GM12874 (cell line): ENCODE measurements around the gene F7.

Source experiments
- TF ChIP-seq, protein P1 (sequence below): IDR thresholded peaks from 2 replicates; pipeline ENCODE4 v1.5.1; 2011; ENCODE audit warnings: low read depth, mild to moderate bottlenecking, control low read depth, low read length, moderate library complexity; ENCODE audit not compliant: insufficient read depth

Gene F7

GRCh38 chr13:113090415-113090770 is 15.2 kb upstream of the F7 start:
- TF ChIP-seq, protein P1, sequence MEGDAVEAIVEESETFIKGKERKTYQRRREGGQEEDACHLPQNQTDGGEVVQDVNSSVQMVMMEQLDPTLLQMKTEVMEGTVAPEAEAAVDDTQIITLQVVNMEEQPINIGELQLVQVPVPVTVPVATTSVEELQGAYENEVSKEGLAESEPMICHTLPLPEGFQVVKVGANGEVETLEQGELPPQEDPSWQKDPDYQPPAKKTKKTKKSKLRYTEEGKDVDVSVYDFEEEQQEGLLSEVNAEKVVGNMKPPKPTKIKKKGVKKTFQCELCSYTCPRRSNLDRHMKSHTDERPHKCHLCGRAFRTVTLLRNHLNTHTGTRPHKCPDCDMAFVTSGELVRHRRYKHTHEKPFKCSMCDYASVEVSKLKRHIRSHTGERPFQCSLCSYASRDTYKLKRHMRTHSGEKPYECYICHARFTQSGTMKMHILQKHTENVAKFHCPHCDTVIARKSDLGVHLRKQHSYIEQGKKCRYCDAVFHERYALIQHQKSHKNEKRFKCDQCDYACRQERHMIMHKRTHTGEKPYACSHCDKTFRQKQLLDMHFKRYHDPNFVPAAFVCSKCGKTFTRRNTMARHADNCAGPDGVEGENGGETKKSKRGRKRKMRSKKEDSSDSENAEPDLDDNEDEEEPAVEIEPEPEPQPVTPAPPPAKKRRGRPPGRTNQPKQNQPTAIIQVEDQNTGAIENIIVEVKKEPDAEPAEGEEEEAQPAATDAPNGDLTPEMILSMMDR: no peak

DNA sequence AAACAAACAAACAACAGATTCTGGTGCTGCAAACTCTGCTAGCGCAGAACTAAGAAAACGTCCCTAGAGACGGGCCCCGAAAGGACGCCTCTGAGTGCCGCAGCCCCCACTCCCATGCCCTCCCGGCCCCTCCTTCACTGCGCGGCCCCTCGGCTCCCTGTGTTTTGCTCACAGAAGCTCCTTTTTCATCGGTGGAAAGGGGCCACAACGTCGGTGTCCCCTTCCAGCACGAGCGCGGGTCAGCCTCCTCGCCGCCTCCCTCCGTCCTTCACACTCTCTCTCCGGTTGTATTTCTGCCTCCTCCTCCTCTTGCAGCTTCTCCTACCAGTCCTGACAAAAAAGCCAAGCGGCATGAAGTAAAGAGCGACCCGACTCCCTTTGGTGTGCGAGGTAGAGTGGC is 14.8 kb upstream of the F7 start:
- TF ChIP-seq, protein P1: no peak

DNA sequence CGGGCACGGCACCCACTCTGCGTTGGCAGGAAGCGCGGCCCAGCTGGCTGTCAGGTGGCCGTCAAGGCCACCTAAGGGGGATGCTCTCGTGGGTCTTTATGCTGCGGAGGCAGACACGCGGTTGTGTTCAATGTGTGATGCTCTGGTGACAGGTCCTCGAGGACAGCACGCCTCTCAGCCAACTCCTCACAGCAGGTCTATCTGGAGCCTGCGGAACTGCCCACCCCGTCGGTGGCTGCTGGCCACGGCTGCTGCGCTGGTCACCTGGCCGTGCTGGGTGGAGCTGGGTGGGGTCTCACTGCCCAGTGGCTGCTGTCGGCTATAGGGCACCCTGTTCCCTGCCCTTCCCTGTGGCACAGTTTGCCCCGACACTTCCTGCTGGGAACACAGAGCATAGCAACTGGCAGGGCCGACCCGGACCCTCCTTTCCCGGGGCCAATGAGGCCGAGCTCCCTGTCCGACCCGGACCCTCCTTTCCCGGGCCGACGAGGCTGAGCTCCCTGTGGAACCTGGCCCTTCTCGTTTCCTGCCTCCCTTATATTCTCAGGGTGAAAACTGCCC is 14.3 kb upstream of the F7 start:
- TF ChIP-seq, protein P1: no peak

DNA sequence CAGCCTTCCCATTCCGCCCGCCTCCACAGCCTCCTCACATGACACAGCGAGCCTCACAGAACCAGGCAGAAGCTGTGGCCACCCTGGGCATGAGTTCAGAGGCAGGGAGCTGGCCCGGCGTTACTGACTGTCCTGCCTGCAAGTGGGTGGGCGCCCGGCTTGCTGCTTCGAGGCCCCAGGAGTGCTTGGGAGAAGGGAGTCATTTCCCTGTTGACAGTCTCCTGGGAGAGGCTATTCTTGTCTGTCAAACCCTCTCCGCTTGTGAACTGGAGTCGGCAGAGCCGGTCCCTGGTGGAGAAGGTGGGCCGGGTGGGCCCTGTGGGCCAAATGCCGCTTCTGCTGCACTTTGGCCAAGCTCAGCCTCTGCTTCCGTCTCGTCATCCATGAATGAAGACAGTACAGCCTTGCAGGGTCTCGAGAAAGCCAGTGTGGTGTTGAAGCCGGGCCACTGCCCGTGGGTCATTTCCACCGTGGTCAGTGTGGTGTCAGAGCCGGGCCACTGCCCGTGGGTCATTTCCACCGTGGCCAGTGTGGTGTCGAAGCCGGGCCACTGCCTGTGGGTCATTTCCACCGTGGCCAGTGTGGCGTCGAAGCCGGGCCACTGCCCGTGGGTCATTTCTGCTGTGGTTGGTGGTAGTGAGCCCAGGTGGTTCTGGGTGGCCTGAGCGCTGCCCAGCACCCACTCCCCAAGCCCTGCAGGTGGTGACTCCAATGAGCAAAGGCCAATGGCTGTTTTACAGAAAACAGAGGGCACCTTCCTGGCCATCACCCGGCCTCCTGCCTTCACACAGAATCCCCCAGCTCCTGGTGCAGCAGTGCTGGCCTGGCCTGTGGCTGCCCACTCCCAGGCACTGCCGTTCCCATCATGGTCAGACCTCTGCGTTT is 13.5 kb upstream of the F7 start:
- TF ChIP-seq, protein P1: no peak

GRCh38 chr13:113092776-113093579 is 12.6 kb upstream of the F7 start:
- TF ChIP-seq, protein P1: no peak

- TF ChIP-seq, protein P1: no peak
Observed at GRCh38 chr13:113093580-113094409, 11.8 kb upstream of the F7 start.
